GM18505 (cell line): ENCODE results near the gene SGSM1.

Experiments used
- ATAC-seq: cut with Tn5 transposase; IDR thresholded peaks from one replicate; pipeline ENCODE4 v1.9.1; 2021; ENCODE audit not compliant: unreplicated experiment
- POLR2A ChIP-seq: IDR thresholded peaks from 4 replicates; pipeline ENCODE4 v1.6.1; 2011; ENCODE audit warnings: borderline replicate concordance; ENCODE audit not compliant: insufficient read depth, insufficient read length; ENCODE audit errors: extremely low read depth

SGSM1 gene

DNA sequence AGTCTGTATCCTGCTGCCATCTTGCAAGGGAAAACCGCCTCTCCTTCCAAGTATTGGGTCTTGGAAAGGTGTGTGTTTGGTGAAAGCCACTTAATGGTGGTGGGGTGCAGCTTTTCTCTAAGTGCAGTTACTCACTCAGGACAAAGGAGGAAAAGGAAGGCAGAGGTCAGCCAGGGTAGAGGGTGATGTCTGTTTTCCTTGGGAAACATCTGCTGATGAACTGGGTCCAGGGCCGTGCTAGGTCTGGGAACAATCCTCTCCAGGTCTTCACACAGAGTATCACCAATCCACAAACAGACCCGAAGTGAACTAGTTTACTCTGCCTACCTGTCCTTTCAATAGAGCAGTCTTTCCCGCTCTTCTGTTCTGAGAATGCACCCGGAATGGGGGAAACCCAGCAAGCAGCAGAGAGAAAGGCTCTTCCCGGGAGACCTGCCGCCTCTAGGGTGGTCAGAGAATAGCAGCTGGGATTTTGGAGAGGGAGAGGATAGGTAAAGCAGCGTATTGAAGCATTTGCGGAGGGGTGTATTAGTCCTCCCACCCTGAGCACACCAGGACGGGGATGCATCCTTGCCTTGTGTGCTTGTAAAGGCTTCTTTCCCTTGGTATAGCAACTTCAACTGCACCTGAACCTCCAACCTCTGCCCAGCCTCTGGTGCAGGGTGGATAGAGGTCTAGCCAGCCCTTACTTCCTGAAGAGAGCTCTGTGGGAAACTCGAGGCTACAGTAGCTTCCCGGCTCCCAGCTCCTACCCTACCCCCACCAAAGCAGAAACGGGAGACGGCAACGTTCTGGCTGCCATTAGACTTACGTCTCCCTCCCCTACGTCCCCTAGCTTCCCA lies 119.8 kb downstream of the SGSM1 start:
- TF ChIP-seq POLR2A, result no peak
- no peak for ATAC-seq

- no peak for ATAC-seq
- no peak for TF ChIP-seq POLR2A
Measured at GRCh38 chr22:24926428-24926725, 120.4 kb downstream of the SGSM1 start.

GRCh38 chr22:24926849-24927579 lies 121.0 kb downstream of the SGSM1 start:
- no peak for ATAC-seq
- no peak for TF ChIP-seq POLR2A

DNA sequence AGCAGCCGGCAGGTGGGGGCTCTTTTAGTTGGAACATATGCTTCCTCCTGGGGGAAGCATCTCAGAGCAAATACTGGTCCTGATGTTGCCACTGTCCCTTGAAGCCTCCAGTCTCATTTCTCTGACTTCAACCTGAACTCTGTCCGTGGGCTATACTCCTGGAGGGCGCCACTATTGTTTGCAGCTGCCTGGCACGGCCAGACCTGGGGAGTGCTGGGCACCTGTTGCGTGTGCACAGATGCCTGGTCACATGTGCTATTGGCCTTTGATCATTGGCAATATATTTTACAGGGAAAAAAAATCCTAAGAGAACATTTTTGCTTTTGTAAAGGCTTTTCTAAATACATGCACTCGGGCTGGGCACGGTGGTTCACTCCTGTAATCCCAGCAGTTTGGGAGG lies 122.3 kb downstream of the SGSM1 start:
- ATAC-seq, result no peak
- TF ChIP-seq POLR2A, result no peak

DNA sequence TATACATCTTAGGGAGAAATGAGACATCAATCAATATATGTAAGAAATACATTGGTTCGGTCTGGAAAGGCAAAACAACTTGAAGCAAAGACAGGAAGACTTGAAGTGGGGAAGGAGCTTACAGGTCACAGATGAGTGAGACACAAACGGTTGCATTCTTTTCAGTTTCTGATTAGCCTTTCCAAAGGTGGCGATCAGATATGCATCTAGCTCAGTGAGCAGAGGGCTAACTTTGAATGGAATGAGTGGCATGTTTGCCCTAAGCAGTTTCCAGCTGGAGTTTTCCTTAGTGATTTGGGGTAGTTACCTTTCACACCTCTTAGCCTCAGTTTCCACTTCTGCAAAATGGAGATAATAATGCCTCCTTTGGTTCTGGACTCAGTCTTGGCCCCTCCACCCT lies 124.7 kb downstream of the SGSM1 start:
- no peak for ATAC-seq
- no peak for TF ChIP-seq POLR2A

DNA sequence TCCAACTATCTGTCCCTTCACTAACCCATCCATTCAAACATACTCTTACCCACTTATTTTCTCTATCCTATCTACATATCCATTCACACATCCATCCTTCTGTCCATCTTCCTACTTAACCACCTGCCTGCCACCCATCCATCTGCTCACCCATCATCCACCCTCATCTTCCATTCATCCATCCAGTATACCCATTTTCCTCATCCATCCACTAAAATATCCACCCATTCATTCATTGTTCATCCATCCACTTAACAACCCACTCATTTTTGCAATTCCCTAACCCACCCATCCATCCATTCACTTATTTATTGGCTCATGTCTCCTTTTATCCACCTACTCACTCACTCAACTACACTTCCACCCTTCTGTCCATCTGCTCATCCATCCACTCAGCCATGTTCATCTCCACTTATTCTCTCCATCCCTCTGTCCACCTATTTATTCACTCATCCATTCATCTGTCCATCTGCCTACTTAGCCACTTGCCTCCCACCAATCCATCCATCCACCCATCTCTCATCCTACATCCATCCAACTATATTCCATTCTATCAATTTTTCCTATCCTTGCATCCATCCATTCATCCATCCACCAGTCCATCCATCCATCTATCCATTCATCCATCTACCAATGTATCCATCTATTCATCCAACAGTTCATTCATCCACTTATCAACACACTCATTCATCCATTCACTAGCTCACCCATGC lies 129.9 kb downstream of the SGSM1 start:
- ATAC-seq, result no peak
- no peak for TF ChIP-seq POLR2A

DNA sequence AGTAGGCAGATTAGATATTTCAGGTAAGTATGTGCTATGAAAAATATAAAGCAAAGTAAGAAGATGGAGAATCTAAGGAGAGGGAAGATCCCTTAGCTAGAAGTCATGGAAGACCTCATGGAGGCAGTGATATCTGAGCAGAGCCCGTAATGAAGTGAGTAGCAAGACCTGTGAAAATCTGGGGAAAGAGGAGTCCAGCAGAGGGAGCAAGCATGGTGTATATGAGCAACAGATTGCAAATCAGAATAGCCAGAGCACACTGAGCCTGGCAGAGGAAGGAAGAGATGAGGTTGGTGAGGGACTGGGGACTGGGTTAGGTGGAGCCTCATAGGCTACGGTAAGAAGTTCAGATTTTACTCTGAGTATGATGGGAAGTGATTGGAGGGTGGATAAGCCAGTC lies 131.1 kb downstream of the SGSM1 start:
- ATAC-seq, result no peak
- TF ChIP-seq POLR2A, result no peak

DNA sequence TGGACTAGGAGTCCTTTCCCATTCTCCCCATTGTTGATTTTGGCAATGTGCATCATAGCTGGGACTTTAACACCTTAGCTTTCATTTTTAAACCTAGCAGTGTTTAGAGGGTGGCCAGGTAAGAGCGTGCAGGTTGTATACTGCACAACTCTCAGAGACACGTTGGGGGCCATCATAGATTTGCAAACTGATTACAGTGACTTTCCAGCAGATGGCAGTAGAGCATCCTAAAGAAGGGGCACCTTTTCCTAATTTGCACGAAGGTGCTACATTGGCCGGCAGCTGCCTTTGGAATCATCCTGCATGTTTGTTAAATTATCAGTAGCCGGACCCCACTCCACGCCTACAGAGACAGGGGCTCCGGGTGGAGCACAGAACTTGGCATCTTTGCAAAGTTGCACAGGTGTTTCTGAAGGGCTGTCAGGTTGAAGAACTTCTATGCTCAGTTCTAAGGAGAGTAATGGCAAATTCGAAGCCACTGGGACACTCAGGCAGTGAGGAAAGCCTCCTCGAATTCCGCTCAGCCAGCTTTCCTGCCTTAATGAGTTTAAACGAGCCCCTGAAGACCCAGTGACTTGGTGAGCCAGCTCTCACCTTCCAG lies 132.8 kb downstream of the SGSM1 start:
- TF ChIP-seq POLR2A, result no peak
- ATAC-seq, result no peak

DNA sequence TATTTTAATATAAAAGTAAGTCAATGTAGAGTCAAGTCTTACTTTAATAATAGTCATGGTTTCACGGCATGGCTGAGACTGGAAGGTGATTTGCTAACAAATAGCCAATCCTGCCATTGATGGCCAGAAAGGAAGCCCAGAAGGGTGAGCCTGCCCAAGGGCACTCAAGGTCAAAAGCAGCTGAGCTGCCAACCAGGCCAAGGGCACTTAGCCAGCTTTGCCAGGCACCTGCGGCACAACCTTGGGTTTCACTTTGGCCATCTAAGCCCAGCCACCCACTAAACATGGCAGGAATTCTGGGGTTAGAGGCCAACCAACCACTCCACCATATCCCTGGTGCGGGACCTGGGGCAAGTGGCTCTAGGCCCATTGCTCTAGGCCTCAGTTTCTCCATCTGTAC lies 136.3 kb downstream of the SGSM1 start:
- no peak for TF ChIP-seq POLR2A
- no peak for ATAC-seq

DNA sequence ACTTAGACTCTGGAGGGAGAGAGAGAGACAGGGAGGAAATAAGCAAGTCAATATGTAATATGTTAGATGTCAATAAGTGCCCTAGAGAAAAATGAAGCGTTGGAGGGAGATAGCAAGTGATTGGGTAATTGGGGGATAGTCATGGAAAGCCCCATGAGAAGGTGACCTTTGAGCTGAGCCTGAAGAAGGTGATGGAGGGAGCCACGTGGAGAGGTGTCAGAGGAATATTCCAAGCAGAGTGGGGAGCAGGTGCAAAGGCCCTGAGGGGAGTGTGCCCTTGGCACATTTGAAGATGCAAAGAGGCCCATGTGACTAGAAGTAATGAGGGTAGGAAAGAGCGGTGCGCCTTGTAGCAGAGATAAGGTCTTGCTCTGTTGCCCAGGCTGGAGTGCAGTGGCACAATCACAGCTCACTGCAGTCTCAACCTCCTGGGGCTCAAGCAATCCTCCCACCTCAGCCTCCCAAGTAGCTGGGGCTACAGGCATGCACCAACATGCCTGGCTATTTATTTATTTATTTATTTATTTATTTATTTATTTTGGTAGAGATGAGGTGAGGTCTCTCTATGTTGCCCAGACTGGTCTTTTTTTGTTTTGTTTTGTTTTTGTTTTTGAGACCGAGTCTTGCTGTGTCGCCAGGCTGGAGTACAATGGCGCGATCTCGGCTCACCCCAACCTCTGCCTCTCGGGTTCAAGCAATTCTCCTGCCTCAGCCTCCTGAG lies 138.4 kb downstream of the SGSM1 start:
- TF ChIP-seq POLR2A, result no peak
- ATAC-seq, result no peak

- ATAC-seq, result no peak
- no peak for TF ChIP-seq POLR2A
Measured at GRCh38 chr22:24945430-24945829, 139.4 kb downstream of the SGSM1 start.

- no peak for TF ChIP-seq POLR2A
Measured at GRCh38 chr22:24947383-24947782, 141.4 kb downstream of the SGSM1 start.

GRCh38 chr22:24947881-24948280 lies 141.9 kb downstream of the SGSM1 start:
- ATAC-seq, result no peak
- no peak for TF ChIP-seq POLR2A

More at GRCh38 chr22:24947383-24947782, 141.4 kb downstream of the SGSM1 start:
- no peak for ATAC-seq
